KG1 (cell line): Measurements from ENCODE around the gene DCTN1.

Source experiments
- DNase-seq: peaks from one replicate; lab custom pipeline; 2025; lab: John Stamatoyannopoulos, UW

Gene DCTN1

DNA sequence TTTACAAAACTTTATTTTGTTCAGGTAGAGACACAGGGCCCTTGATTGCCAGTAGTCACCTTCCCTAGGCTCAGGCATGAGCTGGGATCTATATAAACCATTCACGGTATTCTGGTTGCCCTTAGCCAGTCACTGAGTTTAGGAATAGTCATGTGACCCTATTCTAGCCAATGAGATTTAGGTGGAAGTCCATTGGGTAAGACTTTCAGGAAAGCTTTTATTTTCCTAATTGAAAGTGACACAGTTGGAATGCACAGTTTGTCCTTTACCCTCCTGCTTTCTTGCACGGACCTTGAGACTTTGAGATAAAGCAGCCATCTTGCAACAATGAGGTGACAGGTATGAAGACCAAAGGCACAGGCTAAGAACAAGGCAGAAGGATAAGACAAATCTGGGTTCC, 58.4 kb downstream of the DCTN1 start:
- no peak for DNase-seq

DNA sequence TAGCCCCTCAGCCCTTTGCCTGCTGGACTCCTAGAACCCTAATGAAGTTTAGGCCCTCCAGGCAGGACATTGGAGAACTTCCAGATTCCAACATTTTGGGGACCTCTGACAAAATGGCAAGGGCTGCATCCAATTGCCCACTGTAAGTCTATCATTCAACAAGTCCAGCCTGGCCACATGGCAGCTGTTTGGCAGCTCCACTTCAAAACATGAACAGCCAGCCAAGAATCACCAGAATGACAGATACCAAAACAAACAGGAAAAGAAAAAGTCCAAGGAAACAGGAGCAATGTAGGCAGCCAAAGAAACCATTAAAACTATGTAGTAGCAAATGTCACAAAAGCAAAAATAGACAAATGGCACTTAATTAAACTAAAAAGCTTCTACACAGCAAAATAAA, 62.4 kb downstream of the DCTN1 start:
- no peak for DNase-seq

DNA sequence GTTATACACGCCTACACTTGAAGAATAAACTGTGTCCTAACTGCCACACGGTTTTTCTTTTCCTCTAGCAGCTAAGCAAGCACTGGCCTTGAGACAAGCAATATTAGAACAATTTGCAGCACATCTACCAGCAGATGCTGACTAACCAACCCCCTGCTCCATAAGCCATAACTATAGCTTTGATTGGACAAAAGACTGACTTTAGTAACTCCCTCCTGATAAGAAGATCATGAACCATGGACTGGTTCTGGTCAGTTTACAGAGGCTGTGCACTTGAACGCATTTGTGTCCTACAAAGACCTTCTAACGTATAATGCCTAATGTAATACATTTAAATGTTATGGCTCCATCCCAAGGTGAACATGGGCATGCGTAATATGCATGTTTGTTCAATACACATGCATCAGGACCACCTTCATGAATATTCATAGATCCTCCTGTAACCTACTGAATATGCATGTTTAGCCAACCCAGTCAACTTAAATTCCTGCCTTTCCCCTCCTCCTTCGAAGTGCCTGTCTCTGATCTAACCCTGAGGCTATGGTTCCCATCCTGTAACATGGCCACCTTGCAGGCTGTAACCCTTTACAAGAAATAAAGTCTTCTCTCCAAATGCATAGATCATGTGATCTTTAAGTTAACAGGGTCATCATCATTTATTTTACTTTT, 63.4 kb downstream of the DCTN1 start:
- no peak for DNase-seq

DNA sequence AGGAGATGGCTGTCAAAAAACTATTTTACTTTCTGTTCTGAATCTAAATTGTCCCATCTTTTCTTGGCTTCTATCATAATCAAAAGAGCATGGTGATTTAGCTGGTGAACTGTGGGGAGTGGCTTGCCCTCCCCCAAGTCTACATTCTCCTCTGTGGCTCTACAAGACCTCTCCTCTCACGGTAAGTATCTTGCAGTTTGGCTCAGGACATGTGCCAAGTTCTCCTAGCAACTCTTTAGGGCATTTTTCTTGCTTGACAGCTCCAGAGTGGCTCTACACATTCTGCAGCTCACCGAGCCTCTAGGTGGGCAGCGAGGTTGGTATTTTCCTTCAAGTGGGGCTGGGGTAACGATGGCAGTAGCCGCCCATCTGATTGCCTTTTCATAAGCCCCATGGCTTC, 66.0 kb downstream of the DCTN1 start:
- no peak for DNase-seq

DNA sequence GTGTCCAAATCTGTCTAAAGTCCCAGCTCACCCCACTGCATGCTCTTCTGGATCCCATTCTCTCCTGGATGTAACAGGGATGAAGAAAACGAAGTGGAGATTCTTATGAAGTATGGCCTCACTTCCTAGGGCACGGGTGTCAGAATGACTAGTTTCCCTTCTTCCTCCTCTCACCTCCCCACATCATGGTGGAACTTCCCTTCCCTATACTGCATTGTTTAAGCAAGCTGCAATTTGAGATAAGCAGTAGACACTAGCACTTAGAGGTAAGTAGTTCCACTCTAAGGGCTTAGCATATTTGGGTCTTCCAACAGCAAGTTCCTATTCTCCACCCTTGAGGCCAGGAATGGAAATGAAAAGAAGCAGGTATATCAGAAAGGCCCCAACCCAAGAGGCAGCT, 66.6 kb downstream of the DCTN1 start:
- no peak for DNase-seq

DNA sequence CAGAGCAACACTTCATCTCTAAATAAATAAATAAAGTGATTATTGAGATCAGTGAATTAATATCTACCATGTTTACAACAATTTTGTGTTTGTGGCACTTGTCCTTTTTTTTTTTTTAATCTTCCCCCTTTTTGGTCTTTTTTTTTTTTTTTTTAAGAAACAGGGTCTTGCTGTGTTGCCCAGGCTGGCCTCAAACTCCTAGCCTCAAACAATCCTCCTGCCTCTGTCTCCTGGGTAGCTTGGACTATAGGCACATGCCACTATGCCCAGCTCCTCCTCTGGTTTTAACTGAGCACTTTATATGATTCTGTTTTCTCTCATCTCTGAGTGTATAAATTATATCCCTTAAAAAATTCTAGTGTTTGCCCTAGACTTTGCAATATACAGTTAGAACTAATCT, 67.2 kb downstream of the DCTN1 start:
- no peak for DNase-seq
